PC-9 (cell line): ENCODE data around the gene CBLL1.

Experiments
- EZH2 ChIP-seq: fragments of 200-600 bp; sonication (generic); IDR thresholded peaks from 2 replicates; pipeline ENCODE4 v1.8.0; 2017; ENCODE audit warnings: antibody characterized with exemption, low read depth
- TF ChIP-seq, protein P1 (sequence below): fragments of 200-600 bp; sonication (generic); conservative IDR thresholded peaks from 2 replicates; pipeline ENCODE4 v1.6.1; 2017; ENCODE audit warnings: mixed run types, antibody characterized with exemption, mild to moderate bottlenecking, moderate library complexity

DNA sequence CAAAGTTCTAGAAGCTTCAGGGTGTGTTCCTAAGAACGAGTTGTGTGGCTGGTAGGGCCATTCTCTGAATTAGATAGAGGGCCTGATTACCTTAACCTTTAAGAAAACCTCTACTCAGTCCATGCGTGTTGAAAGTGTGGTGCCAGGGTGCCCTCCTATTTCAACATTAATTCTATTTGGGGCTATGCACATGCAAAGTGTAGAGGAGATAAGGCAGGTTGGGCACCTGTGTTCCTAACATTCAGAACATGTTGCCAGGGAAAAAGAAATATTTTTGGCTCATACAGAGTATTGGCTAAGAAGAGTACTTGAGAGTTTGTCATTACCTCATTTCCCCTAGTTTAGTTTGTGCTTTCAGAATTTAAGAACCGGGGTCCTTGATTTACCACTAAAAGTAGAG, 38.4 kb downstream of the CBLL1 start:
- TF ChIP-seq, protein P1, sequence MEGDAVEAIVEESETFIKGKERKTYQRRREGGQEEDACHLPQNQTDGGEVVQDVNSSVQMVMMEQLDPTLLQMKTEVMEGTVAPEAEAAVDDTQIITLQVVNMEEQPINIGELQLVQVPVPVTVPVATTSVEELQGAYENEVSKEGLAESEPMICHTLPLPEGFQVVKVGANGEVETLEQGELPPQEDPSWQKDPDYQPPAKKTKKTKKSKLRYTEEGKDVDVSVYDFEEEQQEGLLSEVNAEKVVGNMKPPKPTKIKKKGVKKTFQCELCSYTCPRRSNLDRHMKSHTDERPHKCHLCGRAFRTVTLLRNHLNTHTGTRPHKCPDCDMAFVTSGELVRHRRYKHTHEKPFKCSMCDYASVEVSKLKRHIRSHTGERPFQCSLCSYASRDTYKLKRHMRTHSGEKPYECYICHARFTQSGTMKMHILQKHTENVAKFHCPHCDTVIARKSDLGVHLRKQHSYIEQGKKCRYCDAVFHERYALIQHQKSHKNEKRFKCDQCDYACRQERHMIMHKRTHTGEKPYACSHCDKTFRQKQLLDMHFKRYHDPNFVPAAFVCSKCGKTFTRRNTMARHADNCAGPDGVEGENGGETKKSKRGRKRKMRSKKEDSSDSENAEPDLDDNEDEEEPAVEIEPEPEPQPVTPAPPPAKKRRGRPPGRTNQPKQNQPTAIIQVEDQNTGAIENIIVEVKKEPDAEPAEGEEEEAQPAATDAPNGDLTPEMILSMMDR, result no peak
- TF ChIP-seq EZH2, result no peak
